Fibroblast of peridontal ligament (primary cell): ENCODE data around the gene HK1.
"Not testable (repeated sequence)": the region's sequence is repeated elsewhere in the genome, so short reads cannot be mapped to it uniquely, and the experiment has no call there.

Experiments used
- DNase-seq: peaks from one replicate; pipeline ENCODE4 v3.0.0-alpha.2; 2010; ENCODE audit errors: extremely low read depth

The HK1 gene

GRCh38 chr10:69254877-69255276 lies 23.4 kb upstream of the HK1 start:
- DNase-seq: no peak

GRCh38 chr10:69259547-69260243 lies 18.6 kb upstream of the HK1 start:
- no peak for DNase-seq

- no peak for DNase-seq
Measured at GRCh38 chr10:69261184-69261583, 17.1 kb upstream of the HK1 start.

- DNase-seq: peak; percentile 8
Measured at GRCh38 chr10:69262292-69262751, 16.0 kb upstream of the HK1 start.

- DNase-seq: no peak
Measured at GRCh38 chr10:69265521-69265920, 12.8 kb upstream of the HK1 start.

GRCh38 chr10:69268761-69269416 lies 9.4 kb upstream of the HK1 start:
- no peak for DNase-seq

- DNase-seq: peak; percentile 29
Measured at GRCh38 chr10:69269761-69270160, 8.5 kb upstream of the HK1 start.

- no peak for DNase-seq
Measured at GRCh38 chr10:69270990-69271389, 7.3 kb upstream of the HK1 start.

- no peak for DNase-seq
Measured at GRCh38 chr10:69272624-69273023, 5.7 kb upstream of the HK1 start.

- no peak for DNase-seq
Measured at GRCh38 chr10:69275444-69275843, 2.9 kb upstream of the HK1 start.

GRCh38 chr10:69276503-69276902 lies 1.8 kb upstream of the HK1 start:
- no peak for DNase-seq

GRCh38 chr10:69279110-69279509 lies 814 bp downstream of the HK1 start:
- no peak for DNase-seq

- no peak for DNase-seq
Measured at GRCh38 chr10:69281507-69282413, 3.5 kb downstream of the HK1 start.

- DNase-seq: not testable (repeated sequence)
Measured at GRCh38 chr10:69284402-69284801, 6.1 kb downstream of the HK1 start.

- no peak for DNase-seq
Measured at GRCh38 chr10:69285699-69286098, 7.4 kb downstream of the HK1 start.

GRCh38 chr10:69287181-69287580 lies 8.9 kb downstream of the HK1 start:
- no peak for DNase-seq

- no peak for DNase-seq
Measured at GRCh38 chr10:69290993-69291392, 12.7 kb downstream of the HK1 start.

- no peak for DNase-seq
Measured at GRCh38 chr10:69292459-69292858, 14.2 kb downstream of the HK1 start.

GRCh38 chr10:69295027-69295636 lies 16.8 kb downstream of the HK1 start:
- no peak for DNase-seq

- peak; percentile 60 for DNase-seq
Measured at GRCh38 chr10:69303632-69304051, 25.3 kb downstream of the HK1 start.

GRCh38 chr10:69306421-69306820 lies 28.1 kb downstream of the HK1 start:
- no peak for DNase-seq

- no peak for DNase-seq
Measured at GRCh38 chr10:69307434-69307833, 29.1 kb downstream of the HK1 start.
